OCI-LY7 (cell line): Measurements from ENCODE around the gene CDK14.

ENCODE experiments used
- CTCF ChIP-seq: fragments of 200-600 bp; sonication (generic); conservative IDR thresholded peaks from 2 replicates; pipeline ENCODE4 v1.5.1; 2014; ENCODE audit warnings: mild to moderate bottlenecking, antibody characterized with exemption, low read length, moderate library complexity, mixed read lengths
- EZH2phosphoT487 ChIP-seq: fragments of 200-600 bp; sonication (generic); IDR thresholded peaks from 2 replicates; pipeline ENCODE4 v1.6.1; 2018; ENCODE audit warnings: low read depth, borderline replicate concordance, mild to moderate bottlenecking, mixed run types, antibody characterized with exemption, low read length, moderate library complexity, mixed read lengths

GRCh38 chr7:90761584-90761983 lies 165.5 kb downstream of the CDK14 start:
- TF ChIP-seq CTCF (no peak), EZH2phosphoT487 (no peak)
